ENCODE measurements around the gene OR6Y1.

The OR6Y1 gene

GRCh38 chr1:158570480-158570879 lies 16.3 kb upstream of the OR6Y1 start, which contains the start of gene OR6P1:
Gene OR6P1, minus strand, starts transcription at chr1:158570580. Its CDS starts 6,976 bp downstream, at chr1:158563604.
- TF ChIP-seq CTCF (IDR thresholded peaks at IDR 0.05): no peak
- Histone ChIP-seq H3K4me3 (no peak within 1 kb of the TSS), H3K27ac (no peak within 1 kb of the TSS)
- DNase-seq (ENCODE audit: low spot score): no peak

GRCh38 chr1:158564608-158565007 lies 10.4 kb upstream of the OR6Y1 start:
- TF ChIP-seq CTCF (IDR thresholded peaks at IDR 0.05): no peak
- DNase-seq (ENCODE audit: low spot score): no peak
- Histone ChIP-seq H3K27ac (no peak overlapping the region), H3K4me3 (no peak overlapping the region)

GRCh38 chr1:158563853-158564252 lies 9.6 kb upstream of the OR6Y1 start:
- DNase-seq (ENCODE audit: low spot score): no peak
- H3K4me3 ChIP-seq: no peak overlapping the region
- no peak overlapping the region for H3K27ac ChIP-seq
- no peak for TF ChIP-seq CTCF (IDR thresholded peaks at IDR 0.05)

- TF ChIP-seq CTCF (IDR thresholded peaks at IDR 0.05): no peak
- Histone ChIP-seq H3K4me3 (no peak overlapping the region), H3K27ac (no peak overlapping the region)
- no peak for DNase-seq (ENCODE audit: low spot score)
These were observed 5.5 kb upstream of the OR6Y1 start for GRCh38 chr1:158559696-158560095.

- no peak for DNase-seq (ENCODE audit: low spot score)
- H3K4me3 ChIP-seq: no peak overlapping the region
- no peak for TF ChIP-seq CTCF (IDR thresholded peaks at IDR 0.05)
- H3K27ac ChIP-seq: no peak overlapping the region
These were observed 1.9 kb downstream of the OR6Y1 start for GRCh38 chr1:158552296-158552695.

- no peak for DNase-seq (ENCODE audit: low spot score)
- Histone ChIP-seq H3K27ac (no peak overlapping the region), H3K4me3 (no peak overlapping the region)
- TF ChIP-seq CTCF (IDR thresholded peaks at IDR 0.05): no peak
These were observed 6.7 kb downstream of the OR6Y1 start for GRCh38 chr1:158547533-158547932.

- no peak for TF ChIP-seq CTCF (IDR thresholded peaks at IDR 0.05)
- DNase-seq (ENCODE audit: low spot score): no peak
- Histone ChIP-seq H3K4me3 (no peak overlapping the region), H3K27ac (no peak overlapping the region)
These were observed 16.6 kb downstream of the OR6Y1 start for GRCh38 chr1:158537609-158538008.
